HG03354 (cell line): ENCODE data around the gene GADD45A.
"Not testable (repeated sequence)": the region's sequence is repeated elsewhere in the genome, so short reads cannot be mapped to it uniquely, and the experiment has no call there.

Experiments used
- ATAC-seq: cut with Tn5 transposase; IDR thresholded peaks from one replicate; pipeline ENCODE4 v1.9.1; 2021; ENCODE audit warnings: mild to moderate bottlenecking; ENCODE audit not compliant: unreplicated experiment, poor library complexity, severe bottlenecking

GADD45A gene

GRCh38 chr1:67713057-67713846 lies 28.3 kb downstream of the GADD45A start:
- no peak for ATAC-seq

- ATAC-seq = no peak
Observed at GRCh38 chr1:67715819-67716218, 30.8 kb downstream of the GADD45A start.

- no peak for ATAC-seq
Observed at GRCh38 chr1:67716800-67717199, 31.8 kb downstream of the GADD45A start.

- ATAC-seq = no peak
Observed at GRCh38 chr1:67717876-67718275, 32.9 kb downstream of the GADD45A start.

- no peak for ATAC-seq
Observed at GRCh38 chr1:67719329-67720196, 34.6 kb downstream of the GADD45A start.

- no peak for ATAC-seq
Observed at GRCh38 chr1:67721112-67721511, 36.1 kb downstream of the GADD45A start.

- peak; percentile 32 for ATAC-seq
Observed at GRCh38 chr1:67721650-67722291, 36.8 kb downstream of the GADD45A start.

GRCh38 chr1:67722292-67722944 lies 37.4 kb downstream of the GADD45A start:
- no peak for ATAC-seq

GRCh38 chr1:67723126-67723525 lies 38.1 kb downstream of the GADD45A start:
- no peak for ATAC-seq

- ATAC-seq = peak; percentile 83
Observed at GRCh38 chr1:67723620-67724019, 38.6 kb downstream of the GADD45A start.

- no peak for ATAC-seq
Observed at GRCh38 chr1:67724928-67725560, 40.0 kb downstream of the GADD45A start.

- no peak for ATAC-seq
Observed at GRCh38 chr1:67726224-67726623, 41.2 kb downstream of the GADD45A start.

GRCh38 chr1:67729872-67730271 lies 44.9 kb downstream of the GADD45A start:
- peak; percentile 29 for ATAC-seq

- ATAC-seq = not testable (repeated sequence)
Observed at GRCh38 chr1:67730312-67730711, 45.3 kb downstream of the GADD45A start.

GRCh38 chr1:67731322-67731721 lies 46.3 kb downstream of the GADD45A start:
- no peak for ATAC-seq

- ATAC-seq = no peak
Observed at GRCh38 chr1:67732750-67733151, 47.8 kb downstream of the GADD45A start.

GRCh38 chr1:67733681-67734322 lies 48.8 kb downstream of the GADD45A start:
- ATAC-seq = no peak

GRCh38 chr1:67734323-67734690 lies 49.3 kb downstream of the GADD45A start:
- no peak for ATAC-seq

GRCh38 chr1:67735206-67735605 lies 50.2 kb downstream of the GADD45A start:
- ATAC-seq = no peak
